Kidney (tissue), 14 donors: ENCODE results near the gene TANGO2. TPM values are rescaled to one million over a fixed set of nuclear protein-coding genes. Genes with fewer than 3 reads are reported as not detected.

ENCODE experiments used
- DNase-seq, 5 donors: peaks; one replicate each; pipeline ENCODE4 v3.0.0-alpha.2; 2013 to 2020
- FAIRE-seq: peaks from 2 replicates; lab custom pipeline; 2012; peaks lifted over from hg19 to GRCh38; lab: Jason Lieb, UNC
- H3K27ac ChIP-seq, 2 donors: one replicate each; pipeline ENCODE4 v1.7.0; 2013; ENCODE audit warnings: low read depth in 2 of 2, low read length in 2 of 2, inconsistent platforms in 1 of 2
- H3K27me3 ChIP-seq: one replicate; pipeline ENCODE4 v1.7.1; 2013; ENCODE audit warnings: low read length, inconsistent platforms; ENCODE audit not compliant: control insufficient read depth, insufficient read depth
- H3K36me3 ChIP-seq, 3 donors: one replicate each; pipeline versions ENCODE4 v1.7.0 to v1.7.1; 2013; ENCODE audit warnings: low read length in 3 of 3, control low read depth in 1 of 3, inconsistent platforms in 1 of 3; ENCODE audit not compliant: insufficient read depth in 3 of 3, control insufficient read depth in 2 of 3
- H3K4me1 ChIP-seq, 3 donors: one replicate each; pipeline versions ENCODE4 v1.7.0 to v1.7.1; 2013; ENCODE audit warnings: low read length in 3 of 3, inconsistent platforms in 1 of 3, low read depth in 1 of 3; ENCODE audit not compliant: control insufficient read depth in 2 of 3, insufficient read depth in 2 of 3
- H3K4me3 ChIP-seq, 3 donors: one replicate each; pipeline versions ENCODE4 v1.7.0 to v1.8.1; 2013; ENCODE audit warnings: low read length in 3 of 3, control low read depth in 1 of 3, inconsistent platforms in 1 of 3
- H3K9ac ChIP-seq, 3 donors: one replicate each; pipeline versions ENCODE4 v1.7.0 to v1.7.1; 2013; ENCODE audit warnings: low read length in 3 of 3, control low read depth in 1 of 3, inconsistent platforms in 1 of 3
- H3K9me3 ChIP-seq, 3 donors: one replicate each; pipeline versions ENCODE4 v1.7.0 to v1.7.1; 2013; ENCODE audit warnings: low read length in 3 of 3, control low read depth in 1 of 3, inconsistent platforms in 1 of 3; ENCODE audit not compliant: control insufficient read depth in 2 of 3, insufficient read depth in 1 of 3
- intact Hi-C: fragments of 100-400 bp; cut with DNase I; formaldehyde crosslinking; loops from one replicate; pipeline ENCODE4 v1.11.1; 2022
- polyA plus RNA-seq: library from polyadenylated mRNA; stranded (reverse); fragments of 350-450 nt; fragmentation: Illumina TruSeq; extraction: RNeasy Lipid Tissue Mini Kit (QIAGEN cat#74804); gene quantifications from one replicate; pipeline ENCODE4 v1.2.3, GENCODE V29; 2014; ENCODE audit warnings: low read depth, low replicate concordance; ENCODE audit not compliant: insufficient read depth
- total RNA-seq: library from RNA; stranded (reverse); fragmentation: NEBNext Ultra II Directional; extraction: Animal tissue kit (Norgen Biotek cat#: 25700); gene quantifications from one replicate; pipeline ENCODE4 v1.2.1, GENCODE V29; 2021
- TF ChIP-seq, protein P1 (sequence below): IDR thresholded peaks from 3 replicates; pipeline ENCODE4 v1.5.1; 2012; ENCODE audit warnings: mild to moderate bottlenecking, moderate library complexity, borderline replicate concordance; ENCODE audit not compliant: insufficient read depth; ENCODE audit errors: extremely low read depth
- donor health status: control.
- donor health status: control.
- donor health status: control.
- donor health status: control.
- donor health status: control.
- donor health status: DM: yes; HTN: yes; CAD: no.
- donor health status: Normal renal cell carcinoma (clear cell type).

Gene TANGO2
- total and polyA plus RNA-seq, 2 donors from 2014 or later = 27.7 to 37.3 TPM

DNA sequence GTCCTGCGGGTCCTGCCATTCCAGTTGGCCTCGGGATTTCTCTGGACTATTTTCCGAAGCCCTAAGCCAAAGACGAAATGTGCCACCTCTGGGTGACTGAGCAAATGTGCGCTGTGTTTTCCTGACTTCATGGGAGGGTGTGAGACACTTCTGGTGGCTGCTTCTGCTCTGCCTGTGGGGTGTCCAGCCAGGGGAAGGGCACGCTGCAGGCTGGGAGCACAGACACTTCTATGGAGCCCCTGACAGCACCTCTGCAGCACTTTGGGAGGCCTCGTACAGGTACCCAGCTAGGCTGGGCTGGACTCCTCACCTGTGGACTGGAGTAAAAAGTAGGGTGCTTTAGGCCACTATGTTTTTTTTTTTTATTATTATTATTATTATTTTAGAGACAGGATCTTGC is 17.7 kb downstream of the TANGO2 start:
- no peaks in the 10 kb centered on the region for H3K9me3 ChIP-seq
- no peak overlapping the region for H3K27ac ChIP-seq
- FAIRE-seq = no peak
- no peaks in the 10 kb centered on the region for H3K27me3 ChIP-seq
- H3K4me3 ChIP-seq = no peak overlapping the region
- no peak for DNase-seq
- TF ChIP-seq, protein P1, sequence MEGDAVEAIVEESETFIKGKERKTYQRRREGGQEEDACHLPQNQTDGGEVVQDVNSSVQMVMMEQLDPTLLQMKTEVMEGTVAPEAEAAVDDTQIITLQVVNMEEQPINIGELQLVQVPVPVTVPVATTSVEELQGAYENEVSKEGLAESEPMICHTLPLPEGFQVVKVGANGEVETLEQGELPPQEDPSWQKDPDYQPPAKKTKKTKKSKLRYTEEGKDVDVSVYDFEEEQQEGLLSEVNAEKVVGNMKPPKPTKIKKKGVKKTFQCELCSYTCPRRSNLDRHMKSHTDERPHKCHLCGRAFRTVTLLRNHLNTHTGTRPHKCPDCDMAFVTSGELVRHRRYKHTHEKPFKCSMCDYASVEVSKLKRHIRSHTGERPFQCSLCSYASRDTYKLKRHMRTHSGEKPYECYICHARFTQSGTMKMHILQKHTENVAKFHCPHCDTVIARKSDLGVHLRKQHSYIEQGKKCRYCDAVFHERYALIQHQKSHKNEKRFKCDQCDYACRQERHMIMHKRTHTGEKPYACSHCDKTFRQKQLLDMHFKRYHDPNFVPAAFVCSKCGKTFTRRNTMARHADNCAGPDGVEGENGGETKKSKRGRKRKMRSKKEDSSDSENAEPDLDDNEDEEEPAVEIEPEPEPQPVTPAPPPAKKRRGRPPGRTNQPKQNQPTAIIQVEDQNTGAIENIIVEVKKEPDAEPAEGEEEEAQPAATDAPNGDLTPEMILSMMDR = no peak
- intact Hi-C loops = no loop called here
- H3K9ac ChIP-seq = no peak overlapping the region
- H3K36me3 ChIP-seq = peaks cover 0 to 10% (median 9%) of the 10 kb centered on the region in 3 donors
- H3K4me1 ChIP-seq = peaks cover 0 to under 1% (median 0%) of the 10 kb centered on the region in 3 donors

DNA sequence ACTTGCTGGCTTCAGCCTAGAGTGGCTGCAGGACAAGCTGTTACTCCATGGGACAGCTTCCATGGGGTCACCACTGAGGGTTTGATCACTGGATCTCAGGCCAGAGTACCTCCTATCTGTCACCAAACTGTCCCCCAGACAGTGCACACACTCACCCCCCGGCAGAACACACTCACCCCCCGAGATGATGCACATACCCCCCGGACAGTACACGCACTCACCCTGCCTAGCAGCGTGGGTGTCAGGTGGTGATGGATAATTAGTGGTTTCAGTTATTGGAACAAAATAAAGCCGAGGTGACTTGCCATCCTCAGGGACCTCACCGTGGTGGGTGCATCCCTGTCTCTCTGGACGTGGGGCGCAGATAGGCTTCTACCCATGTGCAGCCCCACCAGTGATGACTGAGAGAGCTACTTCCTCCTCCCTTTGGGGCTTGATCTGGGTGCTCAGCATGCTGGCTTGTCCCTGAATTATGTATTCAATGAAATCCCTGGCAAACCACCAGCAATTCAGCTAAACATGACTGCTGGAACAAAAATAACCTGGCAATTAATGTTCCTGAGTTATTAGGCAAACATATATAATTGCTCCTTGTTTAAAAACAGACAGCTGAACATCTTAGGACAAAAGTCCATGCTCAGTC is 18.9 kb downstream of the TANGO2 start:
- TF ChIP-seq, protein P1 = no peak
- H3K9me3 ChIP-seq = no peaks in the 10 kb centered on the region
- H3K36me3 ChIP-seq = peaks cover 0 to 16% (median 15%) of the 10 kb centered on the region in 3 donors
- H3K4me1 ChIP-seq = no peaks in the 10 kb centered on the region
- H3K9ac ChIP-seq = no peak overlapping the region
- DNase-seq (no peak), FAIRE-seq (no peak)
- no peaks in the 10 kb centered on the region for H3K27me3 ChIP-seq
- intact Hi-C loops = no loop called here
- H3K4me3 ChIP-seq = no peak overlapping the region
- no peak overlapping the region for H3K27ac ChIP-seq

DNA sequence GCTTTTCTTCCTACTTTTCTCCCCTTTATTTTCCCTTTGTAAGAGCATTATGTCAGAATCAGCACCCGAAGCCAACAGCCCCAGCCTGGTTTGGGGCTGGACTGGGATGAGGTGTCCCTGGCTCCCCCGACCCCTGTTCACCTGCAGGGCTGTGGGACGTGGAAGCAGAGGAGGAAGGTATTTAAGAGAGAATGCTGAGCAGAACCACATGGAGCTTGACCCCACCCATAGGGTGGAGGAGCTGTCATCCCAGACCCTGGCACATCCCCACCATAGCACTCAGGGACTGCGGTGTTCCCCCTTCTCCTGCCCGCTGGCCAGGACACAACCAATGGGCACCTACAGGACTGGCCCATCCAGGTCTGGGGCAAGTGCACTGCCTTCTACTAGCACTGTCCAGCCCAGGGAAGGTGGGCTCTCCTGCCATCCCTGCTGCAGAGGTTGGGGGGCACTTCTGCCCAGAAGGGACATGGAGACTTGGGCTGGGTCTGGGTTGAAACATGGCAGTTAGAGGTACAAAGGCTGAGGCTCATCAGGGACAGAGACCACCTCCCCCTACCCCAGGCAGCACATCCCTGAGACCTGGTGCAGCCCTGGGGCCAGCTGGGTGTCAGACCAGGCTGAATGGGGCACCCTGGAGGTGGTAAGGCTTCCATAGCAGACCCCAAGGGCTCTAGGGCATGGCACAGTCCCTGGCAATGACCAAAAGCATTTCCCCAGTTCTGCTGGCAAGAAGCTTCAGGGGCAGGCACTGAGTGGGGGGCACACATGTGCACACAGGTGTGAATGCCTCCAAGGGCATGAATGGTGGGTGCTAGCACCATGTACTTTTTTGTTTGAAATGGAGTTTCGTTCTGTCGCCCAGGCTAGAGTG is 19.7 kb downstream of the TANGO2 start:
- no peak overlapping the region for H3K9ac ChIP-seq
- H3K4me3 ChIP-seq = no peak overlapping the region
- DNase-seq (no peak), FAIRE-seq (no peak)
- H3K27ac ChIP-seq = no peak overlapping the region
- no peaks in the 10 kb centered on the region for H3K27me3 ChIP-seq
- H3K9me3 ChIP-seq = no peaks in the 10 kb centered on the region
- peaks cover 0 to 16% (median 15%) of the 10 kb centered on the region in 3 donors for H3K36me3 ChIP-seq
- TF ChIP-seq, protein P1 = no peak
- no peaks in the 10 kb centered on the region for H3K4me1 ChIP-seq
- intact Hi-C loops = no loop called here
